Smooth muscle cell of the brain vasculature (primary cell): ENCODE results near the gene PIK3CD.

ENCODE experiments used
- DNase-seq: peaks from one replicate; pipeline ENCODE4 v3.0.0-alpha.2; 2012; ENCODE audit warnings: low read depth, low spot score

PIK3CD gene

GRCh38 chr1:9717193-9718005, 65.9 kb downstream of the PIK3CD start:
- no peak for DNase-seq

GRCh38 chr1:9718006-9718680, 66.6 kb downstream of the PIK3CD start:
- DNase-seq = no peak

GRCh38 chr1:9719978-9720722, 68.6 kb downstream of the PIK3CD start:
- DNase-seq = no peak

- DNase-seq = no peak
These were observed 69.5 kb downstream of the PIK3CD start for GRCh38 chr1:9720785-9721605.

GRCh38 chr1:9721606-9722377, 70.3 kb downstream of the PIK3CD start:
- DNase-seq = no peak

- no peak for DNase-seq
These were observed 70.8 kb downstream of the PIK3CD start for GRCh38 chr1:9722378-9722749.

GRCh38 chr1:9723068-9723805, 71.7 kb downstream of the PIK3CD start:
- DNase-seq = no peak

- no peak for DNase-seq
These were observed 72.4 kb downstream of the PIK3CD start for GRCh38 chr1:9723926-9724325.

GRCh38 chr1:9724706-9725476, 73.4 kb downstream of the PIK3CD start:
- DNase-seq = no peak

GRCh38 chr1:9726406-9726805, 74.9 kb downstream of the PIK3CD start:
- DNase-seq = no peak

- no peak for DNase-seq
These were observed 75.5 kb downstream of the PIK3CD start for GRCh38 chr1:9726905-9727595.

GRCh38 chr1:9728451-9729295, 77.1 kb downstream of the PIK3CD start:
- no peak for DNase-seq

GRCh38 chr1:9729523-9729922, 78.0 kb downstream of the PIK3CD start:
- no peak for DNase-seq

GRCh38 chr1:9730096-9730901, 78.8 kb downstream of the PIK3CD start:
- DNase-seq = no peak

GRCh38 chr1:9731051-9731537, 79.6 kb downstream of the PIK3CD start:
- DNase-seq = no peak

GRCh38 chr1:9731561-9731960, 80.0 kb downstream of the PIK3CD start:
- no peak for DNase-seq
